Measurements from ENCODE around the gene LTB. TPM values are rescaled to one million over a fixed set of nuclear protein-coding genes. Genes with fewer than 3 reads are reported as not detected.
"Not testable (repeated sequence)": the region's sequence is repeated elsewhere in the genome, so short reads cannot be mapped to it uniquely, and the experiment has no call there.

LTB gene
- total RNA-seq, 1 donor from 2014 or later: 0.34 TPM

GRCh38 chr6:31558318-31558625 lies 24.0 kb downstream of the LTB start:
- TF ChIP-seq CTCF (conservative IDR thresholded peaks at IDR 0.05): no peak
- Mint-ChIP-seq H3K9me3 (no peaks in the 10 kb centered on the region), H3K4me3 (no peak overlapping the region), H3K27me3 (no peaks in the 10 kb centered on the region), H3K4me1 (ENCODE audit: unreplicated experiment) (no peaks in the 10 kb centered on the region), H3K27ac (no peak overlapping the region), H3K36me3 (peaks cover 13% of the 10 kb centered on the region)
- DNase-seq (ENCODE audit: extremely low spot score, unreplicated experiment): no peak

- no peak for TF ChIP-seq CTCF (conservative IDR thresholded peaks at IDR 0.05)
- H3K4me1 Mint-ChIP-seq (ENCODE audit: unreplicated experiment): no peaks in the 10 kb centered on the region
- peaks cover 13% of the 10 kb centered on the region for H3K36me3 Mint-ChIP-seq
These were observed 24.5 kb downstream of the LTB start for GRCh38 chr6:31557443-31558317.

GRCh38 chr6:31556307-31556706 lies 25.9 kb downstream of the LTB start:
- H3K4me1 Mint-ChIP-seq (ENCODE audit: unreplicated experiment): no peaks in the 10 kb centered on the region
- no peak for TF ChIP-seq CTCF (conservative IDR thresholded peaks at IDR 0.05)
- H3K9me3 Mint-ChIP-seq: no peaks in the 10 kb centered on the region
- peaks cover 13% of the 10 kb centered on the region for H3K36me3 Mint-ChIP-seq
- H3K4me3 Mint-ChIP-seq: no peak overlapping the region
- no peak for DNase-seq (ENCODE audit: extremely low spot score, unreplicated experiment)
- H3K27ac Mint-ChIP-seq: no peak overlapping the region
- H3K27me3 Mint-ChIP-seq: no peaks in the 10 kb centered on the region

More at GRCh38 chr6:31557443-31558317, 24.5 kb downstream of the LTB start:
- no peak for DNase-seq (ENCODE audit: extremely low spot score, unreplicated experiment)
- Mint-ChIP-seq H3K27me3 (no peaks in the 10 kb centered on the region), H3K27ac (no peak overlapping the region), H3K4me3 (no peak overlapping the region), H3K9me3 (no peaks in the 10 kb centered on the region)

- not testable (repeated sequence) for H3K36me3 Mint-ChIP-seq; H3K9me3 Mint-ChIP-seq; H3K27ac Mint-ChIP-seq; H3K4me1 Mint-ChIP-seq (ENCODE audit: unreplicated experiment); DNase-seq (ENCODE audit: extremely low spot score, unreplicated experiment); H3K4me3 Mint-ChIP-seq; H3K27me3 Mint-ChIP-seq
- TF ChIP-seq CTCF (conservative IDR thresholded peaks at IDR 0.05): peak; percentile 61
These were observed 30.9 kb downstream of the LTB start for GRCh38 chr6:31551371-31551770.

- TF ChIP-seq CTCF (conservative IDR thresholded peaks at IDR 0.05): no peak
- Mint-ChIP-seq H3K4me3 (peak overlapping the region; percentile 90), H3K9me3 (no peaks in the 10 kb centered on the region), H3K4me1 (ENCODE audit: unreplicated experiment) (peaks cover 17% of the 10 kb centered on the region), H3K27ac (peak overlapping the region; percentile 46), H3K27me3 (no peaks in the 10 kb centered on the region), H3K36me3 (peaks cover 6% of the 10 kb centered on the region)
- DNase-seq (ENCODE audit: extremely low spot score, unreplicated experiment): no peak
These were observed 33.7 kb downstream of the LTB start for GRCh38 chr6:31548544-31548873.
